ENCODE data around the gene PPP2R2D.
"Not testable (repeated sequence)": the region's sequence is repeated elsewhere in the genome, so short reads cannot be mapped to it uniquely, and the experiment has no call there.

PPP2R2D gene

DNA sequence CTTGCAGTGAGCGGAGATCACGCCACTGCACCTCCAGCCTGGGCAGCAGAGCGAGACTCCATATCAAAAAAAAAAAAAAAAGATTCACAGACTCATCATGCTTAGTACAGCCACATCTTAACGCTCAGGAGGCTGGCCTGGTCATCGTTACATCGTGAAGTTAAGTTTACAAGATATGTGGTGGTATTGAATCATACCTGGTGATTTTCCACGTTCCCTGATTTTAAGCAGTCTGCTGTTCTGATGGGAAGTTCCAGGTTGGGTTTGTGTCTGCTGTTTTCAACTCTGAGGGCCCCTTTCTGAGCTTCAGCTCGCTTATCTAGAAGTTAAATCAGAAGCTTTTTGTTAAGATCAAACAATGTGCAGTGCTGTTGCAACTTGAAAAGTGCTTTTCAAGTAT lies 6.9 kb downstream of the PPP2R2D start:
- no peak for DNase-seq (ENCODE audit: low read depth in 2 of 2)

DNA sequence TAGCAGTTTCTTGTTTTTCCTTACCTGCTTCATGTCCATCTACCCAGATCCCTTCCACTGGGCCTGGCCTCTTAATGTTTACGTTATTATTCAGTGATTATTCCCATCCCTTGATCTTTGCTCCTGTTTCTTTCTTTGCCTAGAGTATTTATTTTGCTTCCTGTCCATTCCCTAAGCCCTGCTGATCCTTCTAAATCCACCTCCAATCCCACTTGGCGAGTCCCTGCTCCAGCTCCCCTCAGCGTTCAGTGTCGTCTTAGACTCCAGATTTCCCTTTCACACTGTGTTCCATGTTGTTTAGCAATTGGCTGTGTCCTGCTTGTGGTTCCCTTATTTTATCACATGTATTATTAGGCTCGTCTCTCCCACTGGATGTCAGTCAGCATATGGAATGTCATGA lies 7.3 kb downstream of the PPP2R2D start:
- DNase-seq (ENCODE audit: low read depth in 2 of 2): no peak

DNA sequence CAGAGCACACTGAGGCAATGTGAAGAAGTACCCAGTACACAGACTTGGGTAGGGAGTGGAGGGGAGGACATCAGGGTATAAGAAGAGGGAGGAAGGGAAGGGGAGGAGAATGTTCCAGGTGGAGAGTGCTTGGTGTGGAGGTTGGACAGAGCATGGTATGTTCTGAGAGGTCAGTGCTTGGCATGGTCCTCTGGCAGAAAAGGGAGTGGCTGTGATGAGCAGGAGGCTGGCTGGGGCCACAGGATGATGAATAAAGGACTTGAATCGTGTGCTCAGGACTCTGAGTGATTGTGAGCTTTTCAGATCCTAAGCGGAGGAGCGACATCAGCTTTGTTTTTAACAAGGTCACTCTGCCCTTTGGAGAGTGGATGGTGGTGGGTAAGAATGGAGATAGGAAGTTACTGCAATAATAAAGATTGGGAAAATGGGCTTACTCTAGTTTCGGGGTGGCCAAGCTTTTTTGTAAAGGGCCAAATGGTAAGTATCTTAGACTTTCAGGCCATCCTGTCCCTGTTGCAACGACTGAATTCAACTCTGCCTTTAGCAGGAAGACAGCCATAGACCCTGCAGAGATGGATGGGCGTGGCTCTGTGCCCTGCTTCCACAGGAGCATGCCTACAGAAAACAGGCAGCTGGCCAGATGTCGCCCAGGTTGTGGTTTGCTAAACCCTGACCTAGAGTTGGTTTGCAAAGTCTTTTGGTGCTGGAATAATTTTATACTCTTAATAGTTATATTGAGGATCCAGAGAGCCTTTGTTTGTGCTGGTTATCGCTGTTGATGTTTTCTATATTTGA lies 8.4 kb downstream of the PPP2R2D start:
- DNase-seq (ENCODE audit: low read depth in 2 of 2): no peak

DNA sequence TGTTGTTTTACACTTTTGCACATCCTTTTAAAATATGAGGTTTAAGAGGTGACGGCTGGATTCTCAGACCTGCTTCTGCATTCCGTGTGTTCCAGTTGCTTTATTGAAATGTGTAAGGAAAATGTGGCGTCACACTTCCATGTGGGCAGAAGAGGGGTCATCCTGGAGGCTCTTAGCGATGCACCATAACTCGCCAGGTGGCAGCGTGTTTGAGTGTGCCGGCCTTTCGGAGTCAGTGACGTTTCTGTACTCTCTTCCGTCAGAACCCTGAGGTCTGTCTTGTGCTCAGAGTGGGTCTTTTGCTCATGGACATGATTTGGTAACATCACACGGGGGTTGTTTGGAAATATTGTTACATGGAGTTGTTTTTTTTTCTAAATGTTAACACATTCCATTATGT lies 9.1 kb downstream of the PPP2R2D start:
- no peak for DNase-seq (ENCODE audit: low read depth in 2 of 2)

DNA sequence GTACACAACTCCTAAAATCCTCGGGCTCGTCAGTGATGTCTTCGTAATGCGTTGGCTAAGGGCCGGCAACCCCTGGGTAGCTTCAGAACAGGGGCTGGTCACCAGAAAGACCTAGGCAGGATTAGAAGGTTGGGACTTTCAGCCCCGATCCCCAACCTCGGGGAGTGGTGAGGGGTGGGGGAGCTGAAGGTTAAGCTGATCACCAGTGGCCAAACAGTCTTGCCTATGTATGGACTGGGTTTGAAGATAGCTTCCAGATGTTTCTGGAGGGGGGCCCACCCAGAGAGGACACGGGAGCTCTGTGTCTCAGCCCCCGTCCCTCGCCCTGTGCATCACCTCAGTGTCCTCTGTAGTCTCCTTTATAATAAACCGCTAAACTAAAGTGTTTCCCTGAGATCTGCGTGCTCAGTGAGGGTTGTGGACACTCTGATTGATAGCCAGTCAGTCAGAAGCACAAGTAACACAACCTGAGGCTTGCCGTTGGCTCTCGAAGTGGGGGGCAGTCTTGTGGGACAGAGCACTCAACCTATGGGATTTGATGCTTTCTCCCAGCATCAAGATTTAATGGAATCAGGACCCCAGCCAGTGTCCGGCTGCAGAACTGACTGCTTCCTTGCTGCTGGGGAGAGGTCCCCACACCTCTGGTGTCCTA lies 10.0 kb downstream of the PPP2R2D start:
- DNase-seq (ENCODE audit: low read depth in 2 of 2): no peak

DNA sequence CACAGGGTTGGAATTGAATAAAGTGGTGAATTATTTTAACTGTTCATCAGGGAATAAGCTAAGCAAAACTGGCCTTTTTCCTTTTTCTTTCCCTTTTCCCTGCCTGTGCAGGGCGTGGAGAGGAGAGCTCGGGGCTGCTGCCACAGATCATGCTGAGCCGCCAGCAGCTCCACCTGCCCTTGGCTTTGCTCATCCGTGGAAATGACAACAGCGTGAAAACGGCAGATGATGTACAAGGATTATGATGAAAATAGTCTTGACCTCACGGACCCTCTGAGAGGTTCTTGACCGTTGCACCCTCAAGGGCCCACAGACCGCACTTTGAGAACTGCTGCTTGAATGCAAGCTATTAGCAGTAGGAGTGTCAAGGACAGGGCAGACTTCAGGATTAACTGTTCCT lies 10.6 kb downstream of the PPP2R2D start:
- no peak for DNase-seq (ENCODE audit: low read depth in 2 of 2)

DNA sequence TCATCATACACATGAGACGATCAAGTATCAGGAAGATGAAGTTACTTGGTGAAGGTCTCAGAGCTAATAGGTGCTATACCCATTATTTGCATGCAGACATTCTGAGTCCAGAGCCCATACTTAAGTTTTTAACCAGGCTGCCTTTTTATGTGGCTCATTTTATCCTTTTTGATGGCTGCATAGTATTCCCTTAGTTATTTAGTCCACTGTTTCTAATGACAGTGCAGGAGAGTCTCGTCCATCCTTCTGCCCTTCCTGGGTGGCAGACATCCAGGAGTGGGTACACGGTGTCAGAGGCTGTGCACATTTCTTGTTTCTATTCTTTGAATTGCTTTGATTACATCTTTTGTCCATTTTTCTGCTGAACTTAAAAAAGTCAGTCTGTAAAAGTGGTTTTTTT lies 11.8 kb downstream of the PPP2R2D start:
- no peak for DNase-seq (ENCODE audit: low read depth in 2 of 2)

DNA sequence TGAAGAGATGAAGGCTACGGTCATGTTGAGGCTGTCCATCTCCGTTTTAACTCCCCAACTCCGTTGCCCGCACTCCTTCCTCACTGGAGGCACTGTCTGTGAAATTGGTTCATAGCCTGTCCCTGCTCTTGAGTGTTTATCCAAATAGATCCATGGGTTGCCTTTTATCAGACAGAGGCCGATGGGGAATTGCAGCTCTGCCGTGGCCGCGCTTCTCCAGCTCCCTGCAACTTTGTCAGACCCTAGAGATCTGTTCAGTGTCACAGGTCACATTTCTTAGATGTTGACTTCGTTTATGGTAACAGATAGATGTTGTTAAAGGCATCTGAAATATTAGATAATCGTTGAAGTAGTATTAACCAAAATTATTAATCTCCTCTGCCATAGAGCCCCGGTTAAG lies 14.7 kb downstream of the PPP2R2D start:
- DNase-seq (ENCODE audit: low read depth in 2 of 2): no peak

DNA sequence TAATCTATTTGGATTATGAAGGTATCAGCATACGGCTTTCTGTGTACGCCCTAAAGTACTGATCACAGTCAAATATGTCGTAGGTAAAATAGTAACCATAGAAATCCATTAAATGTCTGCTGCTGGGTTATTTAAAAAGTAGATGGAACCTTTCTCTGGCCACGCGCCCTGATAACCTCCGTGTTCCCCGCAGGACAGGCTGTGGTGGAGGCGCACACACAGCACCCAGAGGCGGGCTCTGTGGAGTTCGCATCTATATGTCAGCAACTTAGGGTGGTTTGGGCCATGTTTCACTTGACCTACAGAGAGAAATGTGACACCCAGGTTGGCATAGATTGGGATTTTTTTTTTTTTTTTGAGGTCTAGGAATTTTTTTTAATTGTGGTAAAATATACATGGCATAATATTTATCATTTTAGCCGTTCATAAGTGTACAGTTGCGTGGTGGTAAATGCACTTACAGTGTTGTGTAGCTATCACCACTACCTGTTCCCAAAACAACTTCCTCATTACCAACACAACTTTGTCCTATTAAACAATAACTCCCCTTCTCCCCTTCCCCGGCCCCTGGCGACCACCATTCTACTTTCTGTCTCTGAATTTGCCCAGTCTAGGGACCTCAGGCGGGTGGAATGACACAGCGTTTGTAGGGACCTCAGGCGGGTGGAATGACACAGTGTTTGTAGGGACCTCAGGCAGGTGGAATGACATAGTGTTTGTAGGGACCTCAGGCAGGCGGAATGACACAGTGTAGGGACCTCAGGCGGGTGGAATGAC lies 15.4 kb downstream of the PPP2R2D start:
- DNase-seq (ENCODE audit: low read depth in 2 of 2): no peak

DNA sequence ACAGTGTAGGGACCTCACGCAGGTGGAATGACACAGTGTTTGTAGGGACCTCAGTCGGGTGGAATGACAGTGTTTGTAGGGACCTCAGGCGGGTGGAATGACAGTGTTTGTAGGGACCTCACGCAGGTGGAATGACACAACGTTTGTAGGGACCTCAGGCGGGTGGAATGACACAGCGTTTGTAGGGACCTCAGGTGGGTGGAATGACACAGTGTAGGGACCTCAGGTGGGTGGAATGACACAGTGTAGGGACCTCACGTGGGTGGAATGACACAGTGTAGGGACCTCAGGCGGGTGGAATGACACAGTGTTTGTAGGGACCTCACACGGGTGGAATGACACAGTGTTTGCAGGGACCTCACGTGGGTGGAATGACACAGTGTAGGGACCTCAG lies 16.0 kb downstream of the PPP2R2D start:
- DNase-seq (ENCODE audit: low read depth in 2 of 2): not testable (repeated sequence)

DNA sequence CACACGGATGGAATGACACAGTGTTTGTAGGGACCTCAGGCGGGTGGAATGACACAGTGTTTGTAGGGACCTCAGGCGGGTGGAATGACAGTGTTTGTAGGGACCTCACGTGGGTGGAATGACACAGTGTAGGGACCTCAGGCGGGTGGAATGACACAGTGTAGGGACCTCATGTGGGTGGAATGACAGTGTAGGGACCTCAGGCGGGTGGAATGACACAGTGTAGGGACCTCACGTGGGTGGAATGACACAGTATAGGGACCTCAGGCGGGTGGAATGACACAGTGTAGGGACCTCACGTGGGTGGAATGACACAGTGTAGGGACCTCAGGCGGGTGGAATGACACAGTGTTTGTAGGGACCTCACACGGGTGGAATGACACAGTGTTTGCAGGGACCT lies 16.7 kb downstream of the PPP2R2D start:
- DNase-seq (ENCODE audit: low read depth in 2 of 2): not testable (repeated sequence)

DNA sequence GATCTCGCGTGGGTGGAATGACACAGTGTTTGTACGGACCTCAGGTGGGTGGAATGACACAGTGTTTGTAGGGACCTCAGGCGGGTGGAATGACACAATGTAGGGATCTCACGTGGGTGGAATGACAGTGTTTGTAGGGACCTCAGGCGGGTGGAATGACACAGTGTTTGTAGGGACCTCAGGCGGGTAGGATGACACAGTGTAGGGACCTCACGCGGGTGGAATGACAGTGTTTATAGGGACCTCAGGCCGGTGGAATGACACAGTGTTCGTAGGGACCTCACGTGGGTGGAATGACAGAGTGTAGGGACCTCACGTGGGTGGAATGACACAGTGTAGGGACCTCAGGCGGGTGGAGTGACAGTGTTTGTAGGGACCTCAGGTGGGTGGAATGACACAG lies 18.7 kb downstream of the PPP2R2D start:
- DNase-seq (ENCODE audit: low read depth in 2 of 2): not testable (repeated sequence)

DNA sequence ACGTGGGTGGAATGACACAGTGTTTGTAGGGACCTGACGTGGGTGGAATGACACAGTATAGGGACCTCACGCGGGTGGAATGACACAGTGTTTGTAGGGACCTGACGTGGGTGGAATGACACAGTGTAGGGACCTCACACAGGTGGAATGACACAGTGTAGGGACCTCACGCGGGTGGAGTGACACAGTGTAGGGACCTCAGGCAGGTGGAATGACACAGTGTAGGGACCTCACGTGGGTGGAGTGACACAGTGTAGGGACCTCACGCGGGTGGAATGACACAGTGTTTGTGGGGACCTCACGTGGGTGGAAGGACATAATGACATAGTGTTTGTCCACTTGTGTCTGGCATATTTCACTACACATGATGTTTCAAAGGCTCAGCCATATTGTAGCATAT lies 19.3 kb downstream of the PPP2R2D start:
- peak in 1 of 2 donors; percentile 51 for DNase-seq (ENCODE audit: low read depth in 2 of 2)

DNA sequence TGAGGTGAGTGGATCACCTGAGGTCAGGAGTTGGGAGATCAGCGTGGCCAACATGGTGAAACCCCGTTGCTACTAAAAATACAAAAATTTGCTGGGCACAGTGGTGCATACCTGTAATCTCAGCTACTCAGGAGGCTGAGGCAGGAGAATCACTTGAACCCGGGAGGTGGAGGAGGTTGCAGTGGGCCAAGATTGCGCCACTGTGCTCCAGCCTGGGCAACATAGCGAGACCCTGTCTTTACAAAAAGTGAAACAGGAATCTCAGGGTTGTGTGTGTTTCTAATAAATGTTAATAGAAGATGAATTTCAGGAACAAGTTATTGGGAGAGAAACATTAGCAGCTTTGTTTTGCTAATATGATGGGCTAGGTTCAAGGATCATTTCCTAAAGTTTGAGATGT lies 19.9 kb downstream of the PPP2R2D start:
- no peak for DNase-seq (ENCODE audit: low read depth in 2 of 2)

DNA sequence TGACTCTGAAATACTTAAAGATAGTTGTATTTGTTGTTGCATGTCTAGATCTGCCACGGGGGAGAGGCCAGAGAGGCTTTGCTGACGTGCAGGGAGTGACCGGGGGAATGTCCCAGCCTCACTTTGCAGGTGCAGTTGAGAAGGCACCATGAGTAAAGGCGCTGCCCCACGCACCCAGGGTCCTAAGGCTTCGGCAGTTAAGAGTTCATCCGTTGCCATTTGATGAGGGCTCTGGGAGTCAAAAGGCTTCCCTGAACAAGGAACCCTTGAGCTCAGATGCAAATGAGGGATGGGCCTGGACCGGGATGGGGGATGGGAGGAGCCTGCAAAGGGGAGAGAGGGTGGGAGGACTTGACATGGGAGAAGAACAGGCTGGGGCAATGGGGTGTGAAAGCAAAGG lies 20.4 kb downstream of the PPP2R2D start:
- DNase-seq (ENCODE audit: low read depth in 2 of 2): no peak

DNA sequence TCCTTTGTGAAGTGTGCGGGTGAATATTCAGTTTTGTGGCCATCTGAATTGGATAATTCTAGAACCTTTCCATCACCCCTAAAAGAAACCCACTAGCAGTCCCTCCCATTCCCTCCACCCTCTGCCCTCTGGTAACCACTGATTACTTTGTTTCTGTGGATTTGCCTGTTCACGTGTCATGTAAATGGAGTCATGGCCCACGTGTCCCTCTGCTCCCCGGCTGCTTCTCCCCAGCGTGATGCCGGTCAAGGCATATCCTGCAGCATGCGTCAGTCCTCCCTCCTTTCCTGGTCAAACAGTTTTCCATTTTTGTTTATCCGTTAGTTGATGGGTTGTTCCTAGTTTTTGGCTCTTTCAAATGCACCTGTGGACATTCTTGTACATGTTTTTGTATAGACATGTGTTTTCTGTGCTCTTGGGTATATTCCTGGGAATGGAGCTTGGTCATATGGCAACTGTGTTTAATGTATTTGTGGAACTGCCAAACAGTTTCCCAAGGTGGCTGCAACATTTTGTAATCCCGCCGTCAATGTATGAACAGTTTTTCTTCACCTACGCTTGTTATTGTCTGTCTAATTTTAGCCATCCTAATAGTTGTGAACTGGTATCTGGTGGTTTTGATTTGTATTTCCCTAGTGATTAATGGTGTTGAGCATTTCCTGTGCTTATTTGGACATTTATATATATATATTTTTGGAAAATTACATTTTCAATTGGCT lies 22.4 kb downstream of the PPP2R2D start:
- no peak for DNase-seq (ENCODE audit: low read depth in 2 of 2)

DNA sequence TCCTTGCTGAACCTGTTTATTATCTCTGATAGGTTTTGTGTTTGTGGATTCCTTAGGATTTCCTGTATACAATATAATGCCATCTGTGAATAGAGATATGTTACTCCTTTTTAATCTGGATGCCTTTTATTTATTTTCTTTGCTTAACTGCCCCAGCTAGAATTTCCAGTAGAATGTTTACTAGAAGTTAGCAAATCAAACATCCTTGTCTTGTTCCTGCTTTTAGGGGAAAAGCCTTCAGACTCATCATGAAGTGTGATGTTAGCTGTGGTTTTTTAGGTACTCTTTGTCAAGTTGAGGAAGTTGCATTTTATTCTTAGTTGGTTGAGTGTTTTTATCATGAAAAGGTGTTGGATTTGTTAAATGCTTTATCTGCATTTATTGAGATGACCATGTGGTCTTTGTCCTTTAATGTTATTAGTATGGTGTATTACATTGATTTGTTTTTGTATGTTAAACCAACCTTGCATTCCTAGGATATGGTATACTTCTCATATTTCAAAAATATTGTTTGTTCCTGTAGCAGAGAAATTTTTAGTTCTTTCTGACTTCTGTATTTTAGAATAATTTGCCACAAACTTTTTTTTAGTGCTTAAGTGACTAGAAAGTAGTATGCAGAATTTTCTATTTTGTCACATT lies 24.3 kb downstream of the PPP2R2D start:
- no peak for DNase-seq (ENCODE audit: low read depth in 2 of 2)

DNA sequence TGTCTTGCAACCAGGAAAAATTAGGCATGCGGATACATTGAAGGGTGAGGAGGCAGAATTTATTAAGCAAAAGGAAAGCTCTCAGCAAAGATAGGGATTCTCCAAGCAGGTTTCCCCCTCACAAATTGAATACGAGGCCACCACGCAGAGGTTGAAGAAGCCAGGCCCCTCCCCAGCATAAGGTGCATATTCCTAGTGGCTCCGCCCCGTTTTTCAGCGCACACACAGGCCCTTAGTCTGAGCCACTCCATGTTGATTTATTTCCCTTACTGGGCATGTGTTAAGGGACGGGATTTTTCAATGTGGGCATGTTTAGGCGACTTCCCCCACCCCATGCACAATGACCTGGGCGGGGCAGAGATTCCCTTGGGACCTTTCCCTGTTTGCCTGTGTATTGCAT lies 24.9 kb downstream of the PPP2R2D start:
- DNase-seq (ENCODE audit: low read depth in 2 of 2): no peak

DNA sequence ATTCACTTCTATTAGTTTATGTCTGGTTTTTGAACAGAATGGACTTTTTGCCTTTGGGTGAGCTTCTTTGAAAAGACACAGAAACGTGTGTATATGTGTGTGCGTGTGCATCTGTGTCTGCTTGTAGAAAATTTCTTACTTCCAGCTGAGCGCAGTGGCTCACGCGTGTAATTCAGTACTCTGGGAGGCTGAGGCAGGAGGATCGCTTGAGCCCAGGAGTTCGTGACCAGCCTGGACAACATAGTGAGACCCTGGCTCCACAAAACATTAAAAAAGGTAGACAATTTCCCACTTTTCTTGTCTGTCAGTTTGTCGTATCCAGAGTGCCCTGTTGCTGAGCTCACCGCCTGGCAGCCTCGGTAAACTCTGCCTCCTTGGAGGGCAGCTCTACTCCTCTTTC lies 25.4 kb downstream of the PPP2R2D start:
- DNase-seq (ENCODE audit: low read depth in 2 of 2): no peak

DNA sequence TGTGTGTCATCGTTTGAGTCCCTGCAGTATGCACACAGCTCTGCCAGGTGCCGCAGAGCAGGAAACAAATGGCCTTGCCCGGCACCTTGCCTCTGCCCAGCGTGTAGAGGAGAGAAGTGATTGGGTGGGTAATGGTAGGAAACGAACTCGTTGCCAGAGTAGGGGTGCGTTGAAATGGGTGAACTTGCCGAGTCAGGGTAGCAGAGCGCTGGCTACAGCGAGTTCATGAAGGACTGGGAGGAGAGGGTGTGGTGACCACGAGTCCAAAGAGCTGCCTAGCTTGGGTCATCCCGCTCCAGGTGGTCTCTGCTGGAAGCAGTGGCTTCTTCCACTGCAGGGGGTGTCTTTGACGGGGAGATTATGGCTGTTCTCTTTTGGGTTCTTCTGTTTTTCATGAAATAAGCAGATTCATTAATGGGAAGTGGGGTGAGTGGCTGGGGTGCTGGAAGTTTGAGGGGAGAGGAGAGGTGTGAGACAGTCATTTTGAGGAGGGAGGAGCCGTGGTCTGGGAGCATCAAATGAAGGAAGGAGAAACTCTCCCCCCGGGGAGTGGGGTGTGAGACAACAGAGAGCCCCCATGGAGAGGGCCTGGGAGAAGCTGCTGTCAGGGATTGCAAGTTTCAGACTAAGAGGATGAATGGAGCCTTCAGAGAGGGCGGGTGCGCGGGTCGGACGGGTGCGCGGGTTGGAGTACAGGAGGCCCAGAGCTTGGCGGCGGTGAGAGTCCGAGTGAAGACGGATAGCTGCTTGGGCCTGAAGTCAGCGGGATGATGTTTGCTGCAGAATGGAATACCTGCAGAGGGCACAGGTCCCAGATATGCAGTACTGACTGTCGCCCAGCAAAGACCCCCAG lies 26.2 kb downstream of the PPP2R2D start:
- no peak for DNase-seq (ENCODE audit: low read depth in 2 of 2)
